Myocyte (in vitro differentiated cells): ENCODE data around the gene ZNF439. TPM values are rescaled to one million over a fixed set of nuclear protein-coding genes. Genes with fewer than 3 reads are reported as not detected.
"Not testable (repeated sequence)": the region's sequence is repeated elsewhere in the genome, so short reads cannot be mapped to it uniquely, and the experiment has no call there.

Experiments used
- DNase-seq: peaks from one replicate; pipeline ENCODE4 v3.0.0-alpha.2; 2012; ENCODE audit warnings: low read depth
- total RNA-seq: library from RNA; depleted of rRNA; stranded (reverse); fragments of >200 nt; gene quantifications from 2 replicates; pipeline ENCODE4 v1.2.3, GENCODE V29; 2014

The ZNF439 gene
- total RNA-seq, 1 donor from 2014 or later: 0.08 TPM

GRCh38 chr19:11868188-11868587 is 19.7 kb downstream of the ZNF439 start:
- DNase-seq: no peak

- no peak for DNase-seq
These were observed 24.1 kb downstream of the ZNF439 start for GRCh38 chr19:11872624-11873023.

GRCh38 chr19:11873762-11874161 is 25.2 kb downstream of the ZNF439 start:
- DNase-seq: no peak

GRCh38 chr19:11879687-11880266 is 31.3 kb downstream of the ZNF439 start:
- DNase-seq: not testable (repeated sequence)

- no peak for DNase-seq
These were observed 32.1 kb downstream of the ZNF439 start for GRCh38 chr19:11880598-11880997.

GRCh38 chr19:11881151-11881800 is 32.8 kb downstream of the ZNF439 start:
- DNase-seq: peak; percentile 70

GRCh38 chr19:11882606-11883005 is 34.1 kb downstream of the ZNF439 start:
- no peak for DNase-seq

- no peak for DNase-seq
These were observed 38.7 kb downstream of the ZNF439 start for GRCh38 chr19:11887234-11887610.

GRCh38 chr19:11887611-11888531 is 39.3 kb downstream of the ZNF439 start, which contains the start of gene ZNF69:
Gene ZNF69 (plus strand): TSS chr19:11887782. CDS start chr19:11887924, 142 bp downstream.
- peak; percentile 86 for DNase-seq

- not testable (repeated sequence) for DNase-seq
These were observed 41.4 kb downstream of the ZNF439 start for GRCh38 chr19:11889901-11890300.

- no peak for DNase-seq
These were observed 42.1 kb downstream of the ZNF439 start for GRCh38 chr19:11890634-11891033.

GRCh38 chr19:11894851-11895250 is 46.3 kb downstream of the ZNF439 start:
- DNase-seq: no peak

- no peak for DNase-seq
These were observed 53.7 kb downstream of the ZNF439 start for GRCh38 chr19:11902228-11902627.

GRCh38 chr19:11905928-11906327 is 57.4 kb downstream of the ZNF439 start:
- DNase-seq: no peak

- not testable (repeated sequence) for DNase-seq
These were observed 63.4 kb downstream of the ZNF439 start for GRCh38 chr19:11911937-11912336.

- not testable (repeated sequence) for DNase-seq
These were observed 66.0 kb downstream of the ZNF439 start for GRCh38 chr19:11914417-11915051.

Other genes with a start within 250 kb of the ZNF439 start
- 4.6 and 5.5 TPM in 2 replicates for gene ZNF823, start 109.8 kb upstream of the ZNF439 start, total RNA-seq
- 12.6 and 13.7 TPM in 2 replicates for gene ZNF441, start 81.7 kb upstream of the ZNF439 start, total RNA-seq
- 2.3 and 2.4 TPM in 2 replicates for gene ZNF491, start 50.2 kb upstream of the ZNF439 start, total RNA-seq
- 6.5 and 6.9 TPM in 2 replicates for gene ZNF440, start 34.5 kb upstream of the ZNF439 start, total RNA-seq
- gene ZNF69, start 39.1 kb downstream of the ZNF439 start, total RNA-seq: 6.3 and 8.8 TPM in 2 replicates
- 7.4 and 10.1 TPM in 2 replicates for gene ZNF700, start 76.4 kb downstream of the ZNF439 start, total RNA-seq
- gene ZNF763, start 116.3 kb downstream of the ZNF439 start, total RNA-seq: 0.59 and 1.4 TPM in 2 replicates
- 10.5 and 11.1 TPM in 2 replicates for gene ZNF433, start 187.0 kb downstream of the ZNF439 start, total RNA-seq
- 0.31 TPM in 1 of 2 replicates, not detected in the other for gene ZNF878, start 204.2 kb downstream of the ZNF439 start, total RNA-seq
- 3.1 and 4.0 TPM in 2 replicates for gene ZNF844, start 216.0 kb downstream of the ZNF439 start, total RNA-seq